Activated CD8-positive, alpha-beta T cell treated with anti-CD3 and anti-CD28 coated beads for 36 hours (primary cell): ENCODE results near the gene B3GLCT. TPM values are rescaled to one million over a fixed set of nuclear protein-coding genes. Genes with fewer than 3 reads are reported as not detected.

ENCODE experiments used
- ATAC-seq: fragments of 200-7000 bp; cut with Tn5 transposase; one replicate; pipeline ENCODE4 v1.10.0; 2021; ENCODE audit warnings: mild to moderate bottlenecking, moderate library complexity
- CTCF ChIA-PET: fragments of 350-600 bp; sonication (Branson Sonifier 250); formaldehyde crosslinking; loops from one replicate; lab custom pipeline; 2021; ENCODE audit warnings: antibody characterized with exemption; lab: Charles Lee
- POLR2A ChIA-PET: fragments of 350-600 bp; sonication (Branson Sonifier 250); formaldehyde crosslinking; loops from one replicate; lab custom pipeline; 2021; ENCODE audit warnings: antibody characterized with exemption; lab: Charles Lee
- DNase-seq: peaks from one replicate; pipeline ENCODE4 v3.0.0-alpha.2; 2020
- H3K27ac Mint-ChIP-seq: one replicate; pipeline ENCODE4 v1.8.0; 2021; ENCODE audit warnings: mild to moderate bottlenecking, mixed read lengths
- H3K27me3 Mint-ChIP-seq: one replicate; pipeline ENCODE4 v1.8.0; 2021; ENCODE audit warnings: mixed read lengths
- H3K36me3 Mint-ChIP-seq: one replicate; pipeline ENCODE4 v1.8.0; 2021; ENCODE audit warnings: low read depth, mixed read lengths
- H3K4me1 Mint-ChIP-seq: one replicate; pipeline ENCODE4 v1.8.0; 2021; ENCODE audit warnings: low read depth, mixed read lengths
- H3K4me3 Mint-ChIP-seq: one replicate; pipeline ENCODE4 v1.8.0; 2021; ENCODE audit warnings: mild to moderate bottlenecking, moderate library complexity, mixed read lengths
- H3K9me3 Mint-ChIP-seq: one replicate; pipeline ENCODE4 v1.8.0; 2021; ENCODE audit warnings: mixed read lengths
- CTCF ChIP-seq: fragments of 200-600 bp; IDR thresholded peaks from one replicate; pipeline ENCODE4 v1.8.0; 2022; ENCODE audit warnings: antibody characterized with exemption, mild to moderate bottlenecking
- intact Hi-C: fragments of 100-400 bp; cut with micrococcal nuclease; formaldehyde crosslinking; loops from one replicate; pipeline ENCODE4 v1.10.0; 2022
- total RNA-seq, 2 experiments: library from RNA; stranded (reverse); gene quantifications; one replicate each; pipeline ENCODE4 v1.2.3, GENCODE V29; 2021

Gene B3GLCT
- total RNA-seq, 2 experiments from 2014 or later, result 2.4 to 2.5 TPM

- Mint-ChIP-seq H3K36me3 (no peaks in the 10 kb centered on the region), H3K4me3 (no peak overlapping the region), H3K9me3 (no peaks in the 10 kb centered on the region), H3K27ac (no peak overlapping the region), H3K4me1 (peaks cover 5% of the 10 kb centered on the region), H3K27me3 (no peaks in the 10 kb centered on the region)
- DNase-seq, result no peak
- ATAC-seq, result no peak
- intact Hi-C loops, result no loop called here
- TF ChIP-seq CTCF, result no peak
- CTCF ChIA-PET, result interaction anchor here (2.2 kb wide), 1 partner anchor 8 kb away, joined by 9 read pairs; no protein-coding TSS in a partner anchor
- POLR2A ChIA-PET, result no interaction called here
Observed at GRCh38 chr13:31227870-31228269, 28.1 kb downstream of the B3GLCT start.

- H3K4me3 Mint-ChIP-seq, result no peak overlapping the region
- H3K9me3 Mint-ChIP-seq, result no peaks in the 10 kb centered on the region
- intact Hi-C loops, result loop anchor here (5.0 kb wide), 1 partner anchor 508 kb away; no protein-coding TSS in a partner anchor
- H3K27ac Mint-ChIP-seq, result no peak overlapping the region
- DNase-seq, result no peak
- H3K4me1 Mint-ChIP-seq, result no peaks in the 10 kb centered on the region
- ChIA-PET CTCF (interaction anchor here (2.3 to 6.7 kb wide), 4 partner anchors 10 to 191 kb away, joined by 9 to 79 read pairs (median 18); no protein-coding TSS in a partner anchor), POLR2A (no interaction called here)
- H3K36me3 Mint-ChIP-seq, result peaks cover 1% of the 10 kb centered on the region
- H3K27me3 Mint-ChIP-seq, result no peaks in the 10 kb centered on the region
- ATAC-seq, result no peak
- TF ChIP-seq CTCF, result no peak
Observed at GRCh38 chr13:31234729-31235128, 35.0 kb downstream of the B3GLCT start.

- intact Hi-C loops, result loop anchor here (2.0 to 5.0 kb wide), 2 partner anchors 187 to 506 kb away; no protein-coding TSS in a partner anchor
Observed at GRCh38 chr13:31236211-31236786, 36.5 kb downstream of the B3GLCT start.

GRCh38 chr13:31240921-31241320 is 41.1 kb downstream of the B3GLCT start:
- ATAC-seq (no peak), DNase-seq (no peak)
- Mint-ChIP-seq H3K4me3 (no peak overlapping the region), H3K27me3 (no peaks in the 10 kb centered on the region), H3K4me1 (no peaks in the 10 kb centered on the region), H3K36me3 (peaks cover 1% of the 10 kb centered on the region), H3K9me3 (no peaks in the 10 kb centered on the region), H3K27ac (no peak overlapping the region)
- no peak for TF ChIP-seq CTCF
- intact Hi-C loops, result no loop called here
- POLR2A ChIA-PET, result no interaction called here
- CTCF ChIA-PET, result interaction anchor here (2.5 kb wide), 1 partner anchor 191 kb away, joined by 8 read pairs; no protein-coding TSS in a partner anchor

More at GRCh38 chr13:31236211-31236786, 36.5 kb downstream of the B3GLCT start:
- no peaks in the 10 kb centered on the region for H3K9me3 Mint-ChIP-seq
- no peak overlapping the region for H3K4me3 Mint-ChIP-seq
- no peaks in the 10 kb centered on the region for H3K4me1 Mint-ChIP-seq
- DNase-seq (peak; percentile 16), ATAC-seq (no peak)
- ChIA-PET POLR2A (no interaction called here), CTCF (interaction anchor here (0.6 to 6.7 kb wide), 24 partner anchors 8 to 504 kb away, joined by 3 to 79 read pairs (median 5); no protein-coding TSS in a partner anchor)
- H3K27ac Mint-ChIP-seq, result no peak overlapping the region
- no peaks in the 10 kb centered on the region for H3K27me3 Mint-ChIP-seq
- H3K36me3 Mint-ChIP-seq, result peaks cover 1% of the 10 kb centered on the region
- TF ChIP-seq CTCF, result peak; percentile 71

- intact Hi-C loops, result no loop called here
- ChIA-PET POLR2A (no interaction called here), CTCF (interaction anchor here (1.7 to 2.5 kb wide), 2 partner anchors 182 to 189 kb away, joined by 6 to 8 read pairs; no protein-coding TSS in a partner anchor)
- Mint-ChIP-seq H3K27ac (no peak overlapping the region), H3K36me3 (peaks cover 1% of the 10 kb centered on the region), H3K4me1 (no peaks in the 10 kb centered on the region), H3K4me3 (no peak overlapping the region), H3K9me3 (no peaks in the 10 kb centered on the region), H3K27me3 (no peaks in the 10 kb centered on the region)
- no peak for DNase-seq
- ATAC-seq, result no peak
- no peak for TF ChIP-seq CTCF
Observed at GRCh38 chr13:31242367-31242766, 42.6 kb downstream of the B3GLCT start.
